GM19395 (cell line): ENCODE measurements around the gene DUOXA1.
A peak's percentile ranks its signal among the peaks of the same experiment; 100 is the strongest.

ENCODE experiments used
- ATAC-seq: cut with Tn5 transposase; IDR thresholded peaks from one replicate; pipeline ENCODE4 v1.9.1; 2021; ENCODE audit warnings: mild to moderate bottlenecking, moderate library complexity; ENCODE audit not compliant: unreplicated experiment

DUOXA1 gene

GRCh38 chr15:45134046-45134445 lies 4.4 kb upstream of the DUOXA1 start:
- ATAC-seq, result no peak

GRCh38 chr15:45133561-45133920 lies 3.9 kb upstream of the DUOXA1 start:
- no peak for ATAC-seq

GRCh38 chr15:45132844-45133560 lies 3.3 kb upstream of the DUOXA1 start:
- no peak for ATAC-seq

GRCh38 chr15:45131510-45131909 lies 1.8 kb upstream of the DUOXA1 start:
- no peak for ATAC-seq

- ATAC-seq, result no peak
Measured at GRCh38 chr15:45130291-45131000, 767 bp upstream of the DUOXA1 start.

GRCh38 chr15:45128971-45129639 lies 574 bp downstream of the DUOXA1 start:
- no peak for ATAC-seq

- ATAC-seq, result no peak
Measured at GRCh38 chr15:45126535-45127158, 3.0 kb downstream of the DUOXA1 start.

GRCh38 chr15:45123397-45123796 lies 6.3 kb downstream of the DUOXA1 start:
- ATAC-seq, result no peak

GRCh38 chr15:45122719-45123118 lies 7.0 kb downstream of the DUOXA1 start:
- ATAC-seq, result no peak

- ATAC-seq, result no peak
Measured at GRCh38 chr15:45121706-45122417, 7.8 kb downstream of the DUOXA1 start.

GRCh38 chr15:45121020-45121419 lies 8.7 kb downstream of the DUOXA1 start:
- ATAC-seq, result no peak

GRCh38 chr15:45120081-45120972 lies 9.4 kb downstream of the DUOXA1 start:
- no peak for ATAC-seq

- no peak for ATAC-seq
Measured at GRCh38 chr15:45118996-45119395, 10.7 kb downstream of the DUOXA1 start.

GRCh38 chr15:45118131-45118588 lies 11.5 kb downstream of the DUOXA1 start:
- peak; percentile 94 for ATAC-seq

GRCh38 chr15:45117308-45118130 lies 12.2 kb downstream of the DUOXA1 start:
- ATAC-seq, result peak; percentile 31

GRCh38 chr15:45116482-45117307 lies 13.0 kb downstream of the DUOXA1 start:
- ATAC-seq, result no peak

GRCh38 chr15:45116006-45116481 lies 13.6 kb downstream of the DUOXA1 start:
- no peak for ATAC-seq

- no peak for ATAC-seq
Measured at GRCh38 chr15:45115312-45115820, 14.3 kb downstream of the DUOXA1 start.
